Measurements from ENCODE around the gene CNPY2. TPM values are rescaled to one million over a fixed set of nuclear protein-coding genes. Genes with fewer than 3 reads are reported as not detected.
A peak's percentile ranks its signal among the peaks of the same experiment; 100 is the strongest.
"Not testable (repeated sequence)": the region's sequence is repeated elsewhere in the genome, so short reads cannot be mapped to it uniquely, and the experiment has no call there.

The CNPY2 gene
- polyA plus RNA-seq, 2 of the 4 experiments (the other 2 are of a cell fraction) = 158 to 218 TPM

- TF ChIP-seq TP53 (CRISPR knock-in tag; IDR thresholded peaks at IDR 0.05) = no peak
- TF ChIP-seq MYC (IDR thresholded peaks at IDR 0.05; ENCODE audit: borderline replicate concordance, low read length) = no peak; the same call in 1 of the 2 replicates
- TF ChIP-seq CHD2 (IDR thresholded peaks at IDR 0.05; ENCODE audit: low read length, partially characterized antibody) = no peak
Measured at GRCh38 chr12:56266693-56267442, 48.9 kb downstream of the CNPY2 start, which contains the start of gene COQ10A (continued).

DNA sequence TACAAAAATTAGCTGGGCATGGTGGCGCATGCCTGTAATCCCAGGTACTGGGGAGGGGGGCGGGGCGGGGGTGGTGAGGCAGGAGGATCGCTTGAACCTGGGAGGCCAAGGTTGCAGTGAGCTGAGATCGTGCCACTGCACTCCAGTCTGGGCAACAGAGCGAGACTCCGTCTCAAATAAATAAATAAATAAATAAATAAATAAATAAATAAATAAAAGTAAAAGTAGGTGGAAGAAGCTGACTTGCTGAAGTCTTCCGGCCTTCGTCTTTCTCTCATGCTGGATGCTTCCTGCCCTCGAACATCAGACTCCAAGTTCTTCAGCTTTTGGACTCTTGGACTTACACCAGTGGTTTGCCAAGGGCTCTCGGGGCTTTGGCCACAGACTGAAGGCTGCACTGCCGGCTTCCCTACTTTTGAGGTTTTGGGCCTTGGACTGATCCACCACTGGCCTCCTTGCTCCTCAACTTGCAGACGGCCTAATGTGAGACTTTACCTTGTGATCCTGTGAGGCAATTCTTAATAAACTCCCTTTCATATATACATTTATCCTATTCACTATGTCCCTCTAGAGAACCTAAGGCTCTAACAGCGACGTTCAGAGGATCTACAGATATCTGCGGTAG lies 49.6 kb downstream of the CNPY2 start:
- FAIRE-seq; ATAC-seq; DNase-seq (ENCODE audit: low read depth in 1 of 2, low spot score in 1 of 2); H3K9me3 ChIP-seq: not testable (repeated sequence)
- whole genome bisulfite sequencing (ENCODE audit: missing lambda C conversion rate) = 55% methylated on average over 14 of the region's 16 CpGs
- peak; percentile 95 for TF ChIP-seq ZC3H11A (IDR thresholded peaks at IDR 0.05)
- CTCF ChIA-PET = interaction anchor here (0.6 to 9.8 kb wide), 23 partner anchors 9 to 198 kb away, joined by 3 to 146 read pairs (median 4); partner anchors contain the start of genes ANKRD52, PAN2, SMARCC2 and ZC3H10
- POLR2A ChIA-PET = interaction anchor here (0.6 to 2.2 kb wide), 11 partner anchors 9 to 422 kb away, joined by 3 to 16 read pairs (median 8); partner anchors contain the start of genes ANKRD52, CNPY2, PTGES3 and RNF41
- H3K4me1 ChIP-seq = peaks cover 27% of the 10 kb centered on the region
- peak overlapping the region; percentile 47 for H3K4me3 ChIP-seq
- peak overlapping the region; percentile 85 for H3K4me2 ChIP-seq
- H3K27ac ChIP-seq = peak overlapping the region; percentile 77 to 93

DNA sequence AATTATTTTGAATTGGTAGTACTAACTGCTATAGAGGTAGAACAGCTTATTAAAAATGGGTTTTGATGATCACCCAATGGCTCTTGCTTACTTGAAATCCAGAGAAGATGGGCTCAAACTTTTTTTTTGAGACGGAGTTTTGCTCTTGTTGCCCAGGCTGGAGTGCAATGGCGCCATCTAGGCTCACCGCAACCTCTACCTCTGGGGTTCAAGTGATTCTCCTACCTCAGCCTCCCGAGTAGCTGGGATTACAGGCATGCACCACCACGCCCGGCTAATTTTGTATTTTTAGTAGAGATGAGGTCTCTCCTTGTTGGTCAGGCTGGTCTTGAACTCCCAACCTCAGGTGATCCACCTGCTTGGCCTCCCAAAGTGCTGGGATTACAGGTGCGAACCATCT lies 52.8 kb downstream of the CNPY2 start:
- H3K4me2 ChIP-seq; ATAC-seq; H3K4me3 ChIP-seq; FAIRE-seq; DNase-seq (ENCODE audit: low read depth in 1 of 2, low spot score in 1 of 2); H3K9me3 ChIP-seq: not testable (repeated sequence)
- ChIA-PET POLR2A (interaction anchor here (0.6 kb wide), 1 partner anchor 25 kb away, joined by 13 read pairs; no protein-coding TSS in a partner anchor), CTCF (interaction anchor here (0.7 to 9.6 kb wide), 5 partner anchors 15 to 201 kb away, joined by 3 to 101 read pairs (median 8); partner anchors contain the start of gene SMARCC2)
- Histone ChIP-seq H3K27ac (peak overlapping the region in 1 of 2 experiments; percentile 86; a peak in 3 of 6 replicates), H3K4me1 (peaks cover 43% of the 10 kb centered on the region)
- TF ChIP-seq CTCF (IDR thresholded peaks at IDR 0.05) = 0 out of 3 replicates have a peak, but pooled peaks have one; percentile 22
- WGBS (ENCODE audit: missing lambda C conversion rate) = 95% methylated on average over 7 of the region's 7 CpGs

DNA sequence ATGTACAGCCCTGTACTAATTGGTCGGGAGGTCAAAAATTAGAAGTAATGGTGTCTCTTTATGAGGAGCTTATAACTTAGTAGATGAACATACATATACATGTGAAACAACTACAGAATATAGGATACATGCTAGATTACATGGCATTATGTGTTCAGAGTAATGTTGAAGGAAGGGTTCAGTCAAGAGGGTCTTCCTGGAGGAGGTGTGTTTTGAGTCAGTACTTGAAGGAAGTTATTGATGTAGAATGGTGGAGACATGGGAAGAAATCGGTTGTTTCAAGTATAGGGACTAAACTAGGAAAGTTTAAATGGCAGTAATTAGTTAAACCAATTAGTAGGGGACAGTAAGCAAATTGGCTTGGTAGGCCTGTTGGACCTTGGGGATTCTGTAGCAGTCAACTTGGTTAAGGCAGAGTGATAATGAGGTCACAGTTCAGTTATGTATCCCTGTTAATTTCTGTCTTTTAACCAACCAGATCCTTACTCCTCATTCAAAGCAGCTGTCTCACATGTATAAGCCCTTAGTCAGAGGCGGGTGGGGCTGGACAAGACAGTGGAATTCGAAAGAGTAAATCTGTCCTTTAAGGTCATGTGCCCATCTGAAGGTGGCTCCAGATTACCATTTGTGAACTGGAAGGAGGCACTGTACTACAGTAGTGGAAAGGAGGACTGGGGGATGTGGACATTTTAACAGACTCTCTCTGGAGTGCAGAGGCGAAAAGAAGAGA lies 54.1 kb downstream of the CNPY2 start:
- WGBS (ENCODE audit: missing lambda C conversion rate) = 31% methylated on average over 5 of the region's 5 CpGs
- ChIA-PET POLR2A (no interaction called here), CTCF (interaction anchor here (1.4 to 9.6 kb wide), 6 partner anchors 14 to 203 kb away, joined by 3 to 101 read pairs (median 12); partner anchors contain the start of gene SMARCC2)
- no peak overlapping the region for H3K4me3 ChIP-seq
- ATAC-seq = peak; percentile 54 to 71
- H3K27ac ChIP-seq = peak overlapping the region; percentile 82 to 86
- peak; percentile 85 to 95 for DNase-seq (ENCODE audit: low read depth in 1 of 2, low spot score in 1 of 2)
- peaks cover 43% of the 10 kb centered on the region for H3K4me1 ChIP-seq
- no peaks in the 10 kb centered on the region for H3K9me3 ChIP-seq
- peak overlapping the region; percentile 61 for H3K4me2 ChIP-seq
- FAIRE-seq = peak; percentile 79
- no peak for TF ChIP-seq BCL3 (IDR thresholded peaks at IDR 0.05)
- TF ChIP-seq EP300 (IDR thresholded peaks at IDR 0.05) = no peak
- TF ChIP-seq BHLHE40 (IDR thresholded peaks at IDR 0.05; ENCODE audit: low read depth, low read length) = no peak
- TF ChIP-seq GATA3 (IDR thresholded peaks at IDR 0.05; ENCODE audit: borderline replicate concordance) = no peak
- TF ChIP-seq, protein P1, sequence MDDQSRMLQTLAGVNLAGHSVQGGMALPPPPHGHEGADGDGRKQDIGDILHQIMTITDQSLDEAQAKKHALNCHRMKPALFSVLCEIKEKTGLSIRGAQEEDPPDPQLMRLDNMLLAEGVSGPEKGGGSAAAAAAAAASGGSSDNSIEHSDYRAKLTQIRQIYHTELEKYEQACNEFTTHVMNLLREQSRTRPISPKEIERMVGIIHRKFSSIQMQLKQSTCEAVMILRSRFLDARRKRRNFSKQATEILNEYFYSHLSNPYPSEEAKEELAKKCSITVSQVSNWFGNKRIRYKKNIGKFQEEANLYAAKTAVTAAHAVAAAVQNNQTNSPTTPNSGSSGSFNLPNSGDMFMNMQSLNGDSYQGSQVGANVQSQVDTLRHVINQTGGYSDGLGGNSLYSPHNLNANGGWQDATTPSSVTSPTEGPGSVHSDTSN (IDR thresholded peaks at IDR 0.05) = no peak
- no peak for TF ChIP-seq ELK1 (IDR thresholded peaks at IDR 0.05; ENCODE audit: low read depth, low read length)
- no peak for TF ChIP-seq PHF8 (IDR thresholded peaks at IDR 0.05; ENCODE audit: borderline replicate concordance, low read depth)
- TF ChIP-seq KDM5A (IDR thresholded peaks at IDR 0.05) = no peak
- TF ChIP-seq, protein P2, sequence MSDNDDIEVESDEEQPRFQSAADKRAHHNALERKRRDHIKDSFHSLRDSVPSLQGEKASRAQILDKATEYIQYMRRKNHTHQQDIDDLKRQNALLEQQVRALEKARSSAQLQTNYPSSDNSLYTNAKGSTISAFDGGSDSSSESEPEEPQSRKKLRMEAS (IDR thresholded peaks at IDR 0.05) = peak; percentile 69
- TF ChIP-seq RAD21 (conservative IDR thresholded peaks at IDR 0.05 in 1 of 2, IDR thresholded peaks at IDR 0.05 in 1 of 2) = peak; percentile 21 to 23; a peak in 1 of 5 replicates
- no peak for TF ChIP-seq ZSCAN20 (CRISPR knock-in tag; IDR thresholded peaks at IDR 0.05)
- TF ChIP-seq POLR2A (IDR thresholded peaks at IDR 0.05; ENCODE audit: low read length) = no peak
- TF ChIP-seq MAFK (IDR thresholded peaks at IDR 0.05; ENCODE audit: partially characterized antibody) = no peak

Data from A549 (cell line).